ENCODE results near the gene CLEC5A. TPM values are rescaled to one million over a fixed set of nuclear protein-coding genes. Genes with fewer than 3 reads are reported as not detected.
"Not testable (repeated sequence)": the region's sequence is repeated elsewhere in the genome, so short reads cannot be mapped to it uniquely, and the experiment has no call there.

Gene CLEC5A
- polyA plus RNA-seq, 4 donors: 0.01 to 0.09 TPM; not detected in 2

DNA sequence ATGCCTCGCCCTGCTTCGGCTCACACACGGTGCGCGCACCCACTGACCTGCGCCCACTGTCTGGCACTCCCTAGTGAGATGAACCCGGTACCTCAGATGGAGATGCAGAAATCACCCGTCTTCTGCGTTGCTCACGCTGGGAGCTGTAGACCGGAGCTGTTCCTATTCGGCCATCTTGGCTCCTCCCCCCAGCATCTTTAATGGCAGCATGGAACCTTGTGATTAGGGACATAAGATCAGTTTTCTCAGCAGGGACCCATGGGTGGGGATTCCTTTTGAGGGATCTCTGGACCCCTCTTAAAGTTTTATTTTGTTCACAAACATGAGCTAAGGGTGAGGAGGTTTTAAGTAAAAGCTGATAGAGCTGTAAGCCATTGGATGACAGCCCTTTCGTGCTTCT, 39.2 kb upstream of the CLEC5A start:
- not testable (repeated sequence) for DNase-seq; H3K27me3 ChIP-seq (ENCODE audit: control insufficient read depth in 3 of 3, insufficient read depth in 3 of 3, low read length in 3 of 3); H3K36me3 ChIP-seq (ENCODE audit: control insufficient read depth in 3 of 3, insufficient read depth in 2 of 3, low read depth in 1 of 3, low read length in 3 of 3); H3K9me3 ChIP-seq (ENCODE audit: control insufficient read depth in 2 of 2, insufficient read depth in 1 of 2, low read depth in 1 of 2, low read length in 1 of 2); H3K4me3 ChIP-seq (ENCODE audit: low read depth in 1 of 3, low read length in 3 of 3); H3K4me1 ChIP-seq (ENCODE audit: control insufficient read depth in 3 of 3, insufficient read depth in 2 of 3, low read depth in 1 of 3, low read length in 2 of 3); H3K27ac ChIP-seq (ENCODE audit: low read depth in 1 of 3, low read length in 2 of 3); FAIRE-seq
- 77 to 90% (median 88%) methylated on average over 7 to 8 of the region's 13 CpGs for WGBS, 3 donors

DNA sequence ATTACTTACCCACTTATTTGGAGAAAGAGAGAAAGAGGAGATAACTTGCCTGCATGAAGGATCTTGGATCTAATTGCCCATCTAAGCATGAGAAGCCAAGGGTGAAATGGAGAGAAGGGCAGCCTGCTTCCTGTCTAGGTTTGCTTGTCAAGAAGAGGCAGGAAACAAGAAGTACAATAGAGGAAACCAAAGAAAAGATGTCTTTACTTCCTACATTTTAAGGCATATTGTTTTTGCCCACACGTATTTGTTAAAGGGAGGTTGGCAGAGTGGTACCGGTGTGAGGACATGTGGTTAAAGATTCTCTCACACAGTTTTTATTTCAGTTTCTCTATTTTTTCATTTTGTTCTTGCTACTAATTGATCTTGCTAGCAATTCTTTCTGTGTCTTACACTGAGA, 32.8 kb upstream of the CLEC5A start:
- Histone ChIP-seq H3K4me3 (ENCODE audit: low read depth in 1 of 3, low read length in 3 of 3) (no peak overlapping the region), H3K27me3 (ENCODE audit: control insufficient read depth in 3 of 3, insufficient read depth in 3 of 3, low read length in 3 of 3) (no peaks in the 10 kb centered on the region), H3K27ac (ENCODE audit: low read depth in 1 of 3, low read length in 2 of 3) (no peak overlapping the region), H3K9me3 (ENCODE audit: control insufficient read depth in 2 of 2, insufficient read depth in 1 of 2, low read depth in 1 of 2, low read length in 1 of 2) (no peaks in the 10 kb centered on the region), H3K36me3 (ENCODE audit: control insufficient read depth in 3 of 3, insufficient read depth in 2 of 3, low read depth in 1 of 3, low read length in 3 of 3) (no peaks in the 10 kb centered on the region), H3K4me1 (ENCODE audit: control insufficient read depth in 3 of 3, insufficient read depth in 2 of 3, low read depth in 1 of 3, low read length in 2 of 3) (peaks cover 0 to 5% (median 0%) of the 10 kb centered on the region in 3 donors)
- DNase-seq: no peak
- WGBS, 3 donors: 62 to 77% (median 71%) methylated on average over 2 of the region's 2 CpGs
- no peak for FAIRE-seq

DNA sequence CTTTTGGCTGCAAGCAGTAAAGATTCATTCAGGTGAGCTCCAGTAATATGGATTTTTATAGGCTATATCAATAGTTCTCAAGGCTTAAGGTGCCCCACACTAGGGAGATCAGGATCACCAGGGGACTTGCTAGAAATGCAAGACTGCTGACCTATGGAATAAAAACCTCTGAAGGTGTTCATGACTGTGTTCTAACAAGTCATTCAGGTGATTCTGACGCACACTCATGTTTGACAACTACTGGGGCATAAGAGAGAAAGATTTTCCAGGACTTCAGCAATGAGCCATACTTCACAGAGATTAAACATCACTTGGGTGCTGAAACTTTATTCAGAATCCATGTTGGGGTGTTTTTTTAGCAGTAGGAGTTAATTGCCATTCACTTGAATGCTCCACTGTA, 31.6 kb upstream of the CLEC5A start:
- Histone ChIP-seq H3K27ac (ENCODE audit: low read depth in 1 of 3, low read length in 2 of 3) (no peak overlapping the region), H3K27me3 (ENCODE audit: control insufficient read depth in 3 of 3, insufficient read depth in 3 of 3, low read length in 3 of 3) (no peaks in the 10 kb centered on the region), H3K36me3 (ENCODE audit: control insufficient read depth in 3 of 3, insufficient read depth in 2 of 3, low read depth in 1 of 3, low read length in 3 of 3) (no peaks in the 10 kb centered on the region), H3K4me1 (ENCODE audit: control insufficient read depth in 3 of 3, insufficient read depth in 2 of 3, low read depth in 1 of 3, low read length in 2 of 3) (peaks cover 0 to 5% (median 0%) of the 10 kb centered on the region in 3 donors), H3K4me3 (ENCODE audit: low read depth in 1 of 3, low read length in 3 of 3) (no peak overlapping the region), H3K9me3 (ENCODE audit: control insufficient read depth in 2 of 2, insufficient read depth in 1 of 2, low read depth in 1 of 2, low read length in 1 of 2) (no peaks in the 10 kb centered on the region)
- FAIRE-seq (no peak), DNase-seq (no peak)
- 89 to 91% (median 91%) methylated on average over 1 of the region's 1 CpG for WGBS, 3 donors

DNA sequence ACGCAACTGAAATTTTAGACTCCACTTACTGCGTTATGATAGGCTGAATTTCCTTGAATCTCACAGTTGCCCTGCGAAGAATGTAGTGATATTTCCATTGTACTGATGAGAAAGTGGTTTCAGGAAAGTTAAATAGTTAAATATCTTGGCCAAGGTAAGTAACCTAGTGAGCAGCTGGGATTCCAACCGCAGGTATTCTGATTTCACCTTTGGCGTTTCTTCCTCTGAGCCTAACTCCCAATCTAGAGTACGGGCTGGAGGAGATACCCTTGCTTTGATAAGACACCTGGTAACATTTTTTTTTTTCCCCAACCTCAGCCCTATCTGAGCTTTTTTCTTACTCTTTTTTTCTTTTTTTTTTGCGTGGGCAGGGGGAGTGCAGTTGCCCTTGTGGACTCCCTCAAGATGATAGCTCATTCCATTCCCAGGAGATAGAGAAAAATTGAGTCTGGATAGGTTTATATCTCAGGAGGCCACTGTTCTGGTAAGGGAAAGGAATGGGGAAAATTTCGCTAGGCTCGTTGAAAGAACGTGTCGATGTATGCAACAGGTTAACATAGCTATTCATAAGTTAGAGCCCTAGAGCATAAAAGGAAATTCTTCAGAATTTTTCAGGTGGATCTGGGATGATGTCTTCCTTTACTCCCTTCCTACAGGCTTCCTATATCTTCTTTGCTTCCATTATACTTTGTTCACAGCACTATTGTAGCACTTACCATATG, 29.9 kb upstream of the CLEC5A start:
- no peaks in the 10 kb centered on the region for H3K9me3 ChIP-seq (ENCODE audit: control insufficient read depth in 2 of 2, insufficient read depth in 1 of 2, low read depth in 1 of 2, low read length in 1 of 2)
- no peaks in the 10 kb centered on the region for H3K36me3 ChIP-seq (ENCODE audit: control insufficient read depth in 3 of 3, insufficient read depth in 2 of 3, low read depth in 1 of 3, low read length in 3 of 3)
- peak overlapping the region in 1 of 3 donors; percentile 47 for H3K4me3 ChIP-seq (ENCODE audit: low read depth in 1 of 3, low read length in 3 of 3)
- FAIRE-seq (no peak), DNase-seq (no peak)
- WGBS, 3 donors: 41 to 46% (median 45%) methylated on average over 11 of the region's 11 CpGs
- no peaks in the 10 kb centered on the region for H3K27me3 ChIP-seq (ENCODE audit: control insufficient read depth in 3 of 3, insufficient read depth in 3 of 3, low read length in 3 of 3)
- H3K27ac ChIP-seq (ENCODE audit: low read depth in 1 of 3, low read length in 2 of 3): no peak overlapping the region
- H3K4me1 ChIP-seq (ENCODE audit: control insufficient read depth in 3 of 3, insufficient read depth in 2 of 3, low read depth in 1 of 3, low read length in 2 of 3): peaks cover 0 to 5% (median 0%) of the 10 kb centered on the region in 3 donors

DNA sequence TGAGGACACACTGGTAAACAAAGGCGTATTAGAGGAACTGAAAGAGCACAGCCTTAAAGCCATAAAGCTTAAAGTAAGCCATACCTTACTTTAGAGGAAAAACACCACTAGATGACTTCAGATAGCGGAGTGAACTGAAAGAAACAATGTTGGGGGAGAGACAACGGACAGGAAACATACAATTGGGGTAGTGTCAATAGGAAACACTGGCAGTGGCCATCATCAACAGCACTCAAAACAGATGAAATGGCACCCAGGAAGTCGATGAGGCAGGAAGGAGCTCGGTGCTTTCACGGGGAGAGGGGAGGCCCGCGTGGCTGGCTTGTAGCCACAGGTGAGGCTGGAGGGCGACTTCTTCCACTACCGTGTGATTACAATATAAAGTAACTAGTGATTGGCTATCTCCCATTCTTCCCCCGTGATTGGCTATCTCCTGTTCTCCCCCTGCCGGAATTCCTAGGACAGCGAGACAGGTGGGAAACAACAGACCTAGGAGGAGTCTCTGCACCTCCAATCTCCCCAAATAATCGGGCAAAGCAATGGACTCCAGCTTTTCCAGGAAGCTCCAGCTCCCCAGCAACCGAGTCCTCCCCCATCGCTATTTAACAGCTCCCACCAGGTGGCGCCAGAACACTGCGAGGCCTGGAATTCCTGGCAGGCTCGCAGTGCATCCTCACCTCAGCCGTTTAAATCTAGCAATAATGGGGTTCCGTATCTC, 29.2 kb upstream of the CLEC5A start:
- peak overlapping the region in 1 of 3 donors; percentile 38 for H3K27ac ChIP-seq (ENCODE audit: low read depth in 1 of 3, low read length in 2 of 3)
- H3K4me1 ChIP-seq (ENCODE audit: control insufficient read depth in 3 of 3, insufficient read depth in 2 of 3, low read depth in 1 of 3, low read length in 2 of 3): peaks cover 0 to 5% (median 0%) of the 10 kb centered on the region in 3 donors
- no peaks in the 10 kb centered on the region for H3K9me3 ChIP-seq (ENCODE audit: control insufficient read depth in 2 of 2, insufficient read depth in 1 of 2, low read depth in 1 of 2, low read length in 1 of 2)
- H3K27me3 ChIP-seq (ENCODE audit: control insufficient read depth in 3 of 3, insufficient read depth in 3 of 3, low read length in 3 of 3): no peaks in the 10 kb centered on the region
- DNase-seq (peak; percentile 92), FAIRE-seq (no peak)
- H3K36me3 ChIP-seq (ENCODE audit: control insufficient read depth in 3 of 3, insufficient read depth in 2 of 3, low read depth in 1 of 3, low read length in 3 of 3): no peaks in the 10 kb centered on the region
- WGBS, 3 donors: 12 to 16% (median 13%) methylated on average over 20 to 21 of the region's 21 CpGs
- H3K4me3 ChIP-seq (ENCODE audit: low read depth in 1 of 3, low read length in 3 of 3): peak overlapping the region in 2 of 3 donors; percentile 33 to 47

DNA sequence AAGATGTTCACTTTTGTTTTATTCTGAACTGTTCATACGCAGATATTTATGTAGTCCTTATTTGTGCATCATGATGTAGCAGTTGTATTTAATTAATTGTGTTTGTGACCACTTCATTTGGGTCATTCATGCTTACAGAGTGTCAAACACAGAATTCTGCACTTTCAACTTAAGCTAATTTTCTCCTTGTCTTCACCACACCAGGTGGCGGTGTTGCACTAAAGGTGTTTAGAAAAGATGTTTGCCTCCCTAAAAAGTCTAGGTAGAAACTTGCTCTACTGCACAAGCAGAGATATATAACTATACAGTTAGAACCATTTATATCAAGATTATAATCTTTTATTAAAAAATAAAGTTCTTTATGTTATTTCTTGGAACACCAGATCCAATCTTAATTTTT, 28.1 kb upstream of the CLEC5A start:
- DNase-seq (peak; percentile 57 to 72), FAIRE-seq (peak; percentile 53)
- Histone ChIP-seq H3K27me3 (ENCODE audit: control insufficient read depth in 3 of 3, insufficient read depth in 3 of 3, low read length in 3 of 3) (no peaks in the 10 kb centered on the region), H3K4me1 (ENCODE audit: control insufficient read depth in 3 of 3, insufficient read depth in 2 of 3, low read depth in 1 of 3, low read length in 2 of 3) (peaks cover 0 to 5% (median 0%) of the 10 kb centered on the region in 3 donors), H3K27ac (ENCODE audit: low read depth in 1 of 3, low read length in 2 of 3) (no peak overlapping the region), H3K36me3 (ENCODE audit: control insufficient read depth in 3 of 3, insufficient read depth in 2 of 3, low read depth in 1 of 3, low read length in 3 of 3) (no peaks in the 10 kb centered on the region), H3K9me3 (ENCODE audit: control insufficient read depth in 2 of 2, insufficient read depth in 1 of 2, low read depth in 1 of 2, low read length in 1 of 2) (no peaks in the 10 kb centered on the region), H3K4me3 (ENCODE audit: low read depth in 1 of 3, low read length in 3 of 3) (no peak overlapping the region)
- WGBS, 3 donors: 47 to 67% (median 55%) methylated on average over 2 of the region's 2 CpGs

DNA sequence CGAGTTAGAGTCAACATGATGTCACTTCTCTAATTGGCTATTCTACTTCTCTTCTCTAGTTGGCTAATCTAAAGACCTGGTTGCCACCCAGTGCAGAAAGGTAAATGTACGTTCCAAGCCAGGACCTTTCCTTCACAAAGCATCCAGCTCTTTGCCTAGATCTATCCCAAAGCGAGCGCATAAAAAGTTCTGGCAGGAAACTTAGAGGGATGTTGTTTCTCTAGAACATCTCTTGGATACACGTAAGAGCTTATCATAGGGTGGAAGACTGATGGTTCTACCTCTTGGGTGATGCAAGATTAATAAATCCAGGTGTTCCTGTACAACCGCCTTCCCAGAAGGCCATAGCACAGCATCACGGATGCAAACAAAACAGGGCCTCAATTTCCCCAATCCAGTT, 26.9 kb upstream of the CLEC5A start, which contains the start of gene TAS2R38:
Gene TAS2R38, minus strand, starts transcription at position 101 of the 400 bp plus-strand sequence. Its CDS starts 84 bp downstream, at position 17.
- no peak within 1 kb of the TSS for H3K4me3 ChIP-seq (ENCODE audit: low read depth in 1 of 3, low read length in 3 of 3)
- peaks cover 0 to 5% (median 0%) of the 10 kb centered on the region in 3 donors for H3K4me1 ChIP-seq (ENCODE audit: control insufficient read depth in 3 of 3, insufficient read depth in 2 of 3, low read depth in 1 of 3, low read length in 2 of 3)
- DNase-seq (no peak), FAIRE-seq (no peak)
- H3K27me3 ChIP-seq (ENCODE audit: control insufficient read depth in 3 of 3, insufficient read depth in 3 of 3, low read length in 3 of 3): no peaks in the 10 kb centered on the region
- H3K9me3 ChIP-seq (ENCODE audit: control insufficient read depth in 2 of 2, insufficient read depth in 1 of 2, low read depth in 1 of 2, low read length in 1 of 2): no peaks in the 10 kb centered on the region
- H3K36me3 ChIP-seq (ENCODE audit: control insufficient read depth in 3 of 3, insufficient read depth in 2 of 3, low read depth in 1 of 3, low read length in 3 of 3): no peaks in the 10 kb centered on the region
- no peak within 1 kb of the TSS for H3K27ac ChIP-seq (ENCODE audit: low read depth in 1 of 3, low read length in 2 of 3)
- WGBS, 3 donors: 81 to 85% (median 83%) methylated on average over 7 of the region's 7 CpGs

DNA sequence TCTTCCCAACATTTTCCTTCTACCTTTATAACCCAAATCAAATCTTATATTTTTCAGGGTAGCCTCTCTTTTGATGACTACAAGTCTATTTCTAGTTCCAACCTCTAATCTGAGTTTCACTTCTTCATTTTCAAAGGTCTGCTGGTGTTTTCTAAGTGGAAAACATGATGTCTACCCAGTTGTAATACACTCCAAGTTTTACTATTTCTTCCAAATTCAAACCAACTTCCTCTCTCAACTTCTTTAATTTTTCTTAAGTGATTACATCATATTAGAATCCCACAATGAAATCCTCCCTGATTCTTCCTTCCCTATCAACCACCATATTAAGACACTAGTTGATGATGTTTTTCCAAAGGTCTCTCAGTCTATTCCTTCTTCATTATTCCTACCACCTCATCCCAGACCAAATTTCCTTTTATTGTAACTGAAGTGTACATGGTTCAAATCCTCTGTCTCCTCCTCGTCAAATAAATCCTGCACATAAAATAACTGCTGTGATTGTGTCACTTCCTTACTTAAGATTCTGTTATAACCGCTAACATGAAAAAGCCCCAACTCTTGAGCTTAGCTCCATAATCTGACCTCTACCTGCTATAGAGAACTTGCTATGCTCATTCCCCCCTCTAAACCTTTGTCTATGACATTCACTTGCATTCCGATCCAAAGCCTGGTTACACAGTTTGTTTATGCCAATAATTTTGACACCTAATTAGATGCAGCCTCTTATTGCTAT, 14.1 kb upstream of the CLEC5A start:
- DNase-seq (no peak), FAIRE-seq (no peak)
- H3K27me3 ChIP-seq (ENCODE audit: control insufficient read depth in 3 of 3, insufficient read depth in 3 of 3, low read length in 3 of 3): no peaks in the 10 kb centered on the region
- no peak overlapping the region for H3K27ac ChIP-seq (ENCODE audit: low read depth in 1 of 3, low read length in 2 of 3)
- no peaks in the 10 kb centered on the region for H3K36me3 ChIP-seq (ENCODE audit: control insufficient read depth in 3 of 3, insufficient read depth in 2 of 3, low read depth in 1 of 3, low read length in 3 of 3)
- peaks cover 0 to 3% of the 10 kb centered on the region in 2 donors for H3K9me3 ChIP-seq (ENCODE audit: control insufficient read depth in 2 of 2, insufficient read depth in 1 of 2, low read depth in 1 of 2, low read length in 1 of 2)
- H3K4me3 ChIP-seq (ENCODE audit: low read depth in 1 of 3, low read length in 3 of 3): no peak overlapping the region
- WGBS, 3 donors: 88 to 91% (median 91%) methylated on average over 3 of the region's 3 CpGs
- H3K4me1 ChIP-seq (ENCODE audit: control insufficient read depth in 3 of 3, insufficient read depth in 2 of 3, low read depth in 1 of 3, low read length in 2 of 3): no peaks in the 10 kb centered on the region
